ENCODE data around the gene ITPR1. TPM values are rescaled to one million over a fixed set of nuclear protein-coding genes. Genes with fewer than 3 reads are reported as not detected.

The ITPR1 gene
- total and polyA plus RNA-seq, 10 of the 15 experiments (the other 5 are each of a cell fraction or from before 2014, with no cell fraction given) = 12.2 to 239 (median 28.4) TPM

GRCh38 chr3:4821338-4821737 lies 328.2 kb downstream of the ITPR1 start:
- RAD21 ChIA-PET (ENCODE audit: unreplicated experiment) = interaction anchor here (0.7 to 1.9 kb wide), 4 partner anchors 9 to 155 kb away, joined by 3 to 8 read pairs (median 3); no protein-coding TSS in a partner anchor
- in situ Hi-C loops (cut with MboI) = no loop called here

More at GRCh38 chr3:4821338-4821737, 328.2 kb downstream of the ITPR1 start:
- Histone ChIP-seq H3K9me3 (replicated peaks; ENCODE audit: control insufficient read depth, insufficient read depth, low read length) (no peaks in the 10 kb centered on the region; the same call in 2 of the 3 replicates), H4K20me1 (ENCODE audit: control insufficient read depth, insufficient read depth) (no peaks in the 10 kb centered on the region), H2AFZ (ENCODE audit: control insufficient read depth, low read depth, low read length) (no peak overlapping the region), H3K27me3 (replicated peaks in 1 of 2; ENCODE audit: control insufficient read depth in 2 of 2, insufficient read depth in 2 of 2, low read length in 1 of 2) (no peaks in the 10 kb centered on the region), H3K79me2 (ENCODE audit: control insufficient read depth, insufficient read depth, low read length) (no peaks in the 10 kb centered on the region), H3K4me2 (ENCODE audit: control insufficient read depth, insufficient read depth) (no peak overlapping the region), H3K4me1 (ENCODE audit: control insufficient read depth, insufficient read depth, low read length) (no peaks in the 10 kb centered on the region), H3K36me3 (ENCODE audit: control insufficient read depth in 2 of 2, insufficient read depth in 2 of 2, low read length in 1 of 2) (peaks cover 8 to 41% of the 10 kb centered on the region in 2 experiments; a peak in 3 of 4 replicates), H3K9ac (ENCODE audit: control insufficient read depth, insufficient read depth, low read length) (no peak overlapping the region), H3K27ac (ENCODE audit: control insufficient read depth, insufficient read depth) (no peak overlapping the region), H3K4me3 (no peak overlapping the region)
- ChIA-PET SMC1A (ENCODE audit: uncharacterized antibody, unreplicated experiment) (interaction anchor here (0.7 to 2.8 kb wide), 11 partner anchors 9 to 233 kb away, joined by 3 to 14 read pairs (median 3); no protein-coding TSS in a partner anchor), POLR2A (no interaction called here), CTCF (interaction anchor here (1.0 to 1.5 kb wide), 5 partner anchors 22 to 155 kb away, joined by 3 to 4 read pairs (median 4); no protein-coding TSS in a partner anchor)
- WGBS (ENCODE audit: insufficient coverage, insufficient replicate concordance, low lambda C conversion rate, missing lambda C conversion rate) = 93% methylated on average over 2 of the region's 2 CpGs
- no peak for FAIRE-seq
- DNase-seq (ENCODE audit: low read depth, low spot score) = no peak
- intact Hi-C loops (cut with micrococcal nuclease; ENCODE audit: unreplicated experiment) = no loop called here
- BruUV-seq (replicated peaks) = no TSS peak
- TF ChIP-seq BHLHE40 (IDR thresholded peaks at IDR 0.05; ENCODE audit: borderline replicate concordance in 1 of 2, low read depth in 2 of 2, low read length in 1 of 2) (no peak), KAT2A (conservative IDR thresholded peaks at IDR 0.05; ENCODE audit: control insufficient read depth, low read depth, low read length) (no peak), CHD1 (IDR thresholded peaks at IDR 0.05; ENCODE audit: low read depth, low read length) (no peak), MEF2B (IDR thresholded peaks at IDR 0.05; ENCODE audit: partially characterized antibody, poor library complexity, severe bottlenecking) (no peak), EP300 (IDR thresholded peaks at IDR 0.05; ENCODE audit: borderline replicate concordance in 1 of 2, control insufficient read depth in 1 of 2, low read depth in 2 of 2, low read length in 2 of 2) (no peak), ATF7 (IDR thresholded peaks at IDR 0.05; ENCODE audit: low read depth) (no peak), PAX5 (IDR thresholded peaks at IDR 0.05; ENCODE audit: borderline replicate concordance, low read depth, low read length) (no peak), TARDBP (IDR thresholded peaks at IDR 0.05; ENCODE audit: borderline replicate concordance) (no peak), ZNF24 (IDR thresholded peaks at IDR 0.05) (no peak), ZNF274 (IDR thresholded peaks at IDR 0.05; ENCODE audit: insufficient read depth, insufficient read length) (no peak), SMARCA5 (IDR thresholded peaks at IDR 0.05) (no peak), NFYB (IDR thresholded peaks at IDR 0.05; ENCODE audit: insufficient read depth, low read depth, low read length) (no peak)
- TF ChIP-seq, protein P1, sequence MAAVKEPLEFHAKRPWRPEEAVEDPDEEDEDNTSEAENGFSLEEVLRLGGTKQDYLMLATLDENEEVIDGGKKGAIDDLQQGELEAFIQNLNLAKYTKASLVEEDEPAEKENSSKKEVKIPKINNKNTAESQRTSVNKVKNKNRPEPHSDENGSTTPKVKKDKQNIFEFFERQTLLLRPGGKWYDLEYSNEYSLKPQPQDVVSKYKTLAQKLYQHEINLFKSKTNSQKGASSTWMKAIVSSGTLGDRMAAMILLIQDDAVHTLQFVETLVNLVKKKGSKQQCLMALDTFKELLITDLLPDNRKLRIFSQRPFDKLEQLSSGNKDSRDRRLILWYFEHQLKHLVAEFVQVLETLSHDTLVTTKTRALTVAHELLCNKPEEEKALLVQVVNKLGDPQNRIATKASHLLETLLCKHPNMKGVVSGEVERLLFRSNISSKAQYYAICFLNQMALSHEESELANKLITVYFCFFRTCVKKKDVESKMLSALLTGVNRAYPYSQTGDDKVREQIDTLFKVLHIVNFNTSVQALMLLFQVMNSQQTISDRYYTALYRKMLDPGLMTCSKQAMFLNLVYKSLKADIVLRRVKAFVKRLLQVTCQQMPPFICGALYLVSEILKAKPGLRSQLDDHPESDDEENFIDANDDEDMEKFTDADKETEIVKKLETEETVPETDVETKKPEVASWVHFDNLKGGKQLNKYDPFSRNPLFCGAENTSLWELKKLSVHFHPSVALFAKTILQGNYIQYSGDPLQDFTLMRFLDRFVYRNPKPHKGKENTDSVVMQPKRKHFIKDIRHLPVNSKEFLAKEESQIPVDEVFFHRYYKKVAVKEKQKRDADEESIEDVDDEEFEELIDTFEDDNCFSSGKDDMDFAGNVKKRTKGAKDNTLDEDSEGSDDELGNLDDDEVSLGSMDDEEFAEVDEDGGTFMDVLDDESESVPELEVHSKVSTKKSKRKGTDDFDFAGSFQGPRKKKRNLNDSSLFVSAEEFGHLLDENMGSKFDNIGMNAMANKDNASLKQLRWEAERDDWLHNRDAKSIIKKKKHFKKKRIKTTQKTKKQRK (IDR thresholded peaks at IDR 0.05; ENCODE audit: low read depth, low read length) = no peak
- TF ChIP-seq, protein P2, sequence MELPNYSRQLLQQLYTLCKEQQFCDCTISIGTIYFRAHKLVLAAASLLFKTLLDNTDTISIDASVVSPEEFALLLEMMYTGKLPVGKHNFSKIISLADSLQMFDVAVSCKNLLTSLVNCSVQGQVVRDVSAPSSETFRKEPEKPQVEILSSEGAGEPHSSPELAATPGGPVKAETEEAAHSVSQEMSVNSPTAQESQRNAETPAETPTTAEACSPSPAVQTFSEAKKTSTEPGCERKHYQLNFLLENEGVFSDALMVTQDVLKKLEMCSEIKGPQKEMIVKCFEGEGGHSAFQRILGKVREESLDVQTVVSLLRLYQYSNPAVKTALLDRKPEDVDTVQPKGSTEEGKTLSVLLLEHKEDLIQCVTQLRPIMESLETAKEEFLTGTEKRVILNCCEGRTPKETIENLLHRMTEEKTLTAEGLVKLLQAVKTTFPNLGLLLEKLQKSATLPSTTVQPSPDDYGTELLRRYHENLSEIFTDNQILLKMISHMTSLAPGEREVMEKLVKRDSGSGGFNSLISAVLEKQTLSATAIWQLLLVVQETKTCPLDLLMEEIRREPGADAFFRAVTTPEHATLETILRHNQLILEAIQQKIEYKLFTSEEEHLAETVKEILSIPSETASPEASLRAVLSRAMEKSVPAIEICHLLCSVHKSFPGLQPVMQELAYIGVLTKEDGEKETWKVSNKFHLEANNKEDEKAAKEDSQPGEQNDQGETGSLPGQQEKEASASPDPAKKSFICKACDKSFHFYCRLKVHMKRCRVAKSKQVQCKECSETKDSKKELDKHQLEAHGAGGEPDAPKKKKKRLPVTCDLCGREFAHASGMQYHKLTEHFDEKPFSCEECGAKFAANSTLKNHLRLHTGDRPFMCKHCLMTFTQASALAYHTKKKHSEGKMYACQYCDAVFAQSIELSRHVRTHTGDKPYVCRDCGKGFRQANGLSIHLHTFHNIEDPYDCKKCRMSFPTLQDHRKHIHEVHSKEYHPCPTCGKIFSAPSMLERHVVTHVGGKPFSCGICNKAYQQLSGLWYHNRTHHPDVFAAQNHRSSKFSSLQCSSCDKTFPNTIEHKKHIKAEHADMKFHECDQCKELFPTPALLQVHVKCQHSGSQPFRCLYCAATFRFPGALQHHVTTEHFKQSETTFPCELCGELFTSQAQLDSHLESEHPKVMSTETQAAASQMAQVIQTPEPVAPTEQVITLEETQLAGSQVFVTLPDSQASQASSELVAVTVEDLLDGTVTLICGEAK (IDR thresholded peaks at IDR 0.05; ENCODE audit: borderline replicate concordance) = no peak
- TF ChIP-seq, protein P3, sequence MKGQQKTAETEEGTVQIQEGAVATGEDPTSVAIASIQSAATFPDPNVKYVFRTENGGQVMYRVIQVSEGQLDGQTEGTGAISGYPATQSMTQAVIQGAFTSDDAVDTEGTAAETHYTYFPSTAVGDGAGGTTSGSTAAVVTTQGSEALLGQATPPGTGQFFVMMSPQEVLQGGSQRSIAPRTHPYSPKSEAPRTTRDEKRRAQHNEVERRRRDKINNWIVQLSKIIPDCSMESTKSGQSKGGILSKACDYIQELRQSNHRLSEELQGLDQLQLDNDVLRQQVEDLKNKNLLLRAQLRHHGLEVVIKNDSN (IDR thresholded peaks at IDR 0.05; ENCODE audit: borderline replicate concordance, extremely low read length, insufficient read depth, low read depth, low read length) = no peak
- no peak for ATAC-seq

Measured in GM12878 (cell line).